Mesothelial cell of epicardium (in vitro differentiated cells): ENCODE measurements around the gene HSPA1A. TPM values are rescaled to one million over a fixed set of nuclear protein-coding genes. Genes with fewer than 3 reads are reported as not detected.

Source experiments
- DNase-seq, 2 experiments: peaks; one replicate each; pipeline ENCODE4 v3.0.0; 2021; ENCODE audit warnings: low spot score in 2 of 2; ENCODE audit not compliant: unreplicated experiment in 2 of 2
- H3K27ac Mint-ChIP-seq: 2 replicates; pipeline ENCODE4 v1.8.0; 2021; ENCODE audit warnings: mixed read lengths
- H3K27me3 Mint-ChIP-seq: 2 replicates; pipeline ENCODE4 v1.8.0; 2021; ENCODE audit warnings: low read depth, mixed read lengths
- H3K36me3 Mint-ChIP-seq: 2 replicates; pipeline ENCODE4 v1.8.0; 2021; ENCODE audit warnings: mixed read lengths
- H3K4me1 Mint-ChIP-seq: 2 replicates; pipeline ENCODE4 v1.8.0; 2021; ENCODE audit warnings: mixed read lengths
- H3K4me3 Mint-ChIP-seq: 2 replicates; pipeline ENCODE4 v1.8.0; 2021; ENCODE audit warnings: mild to moderate bottlenecking, moderate library complexity, mixed read lengths
- H3K9me3 Mint-ChIP-seq: 2 replicates; pipeline ENCODE4 v1.8.0; 2021; ENCODE audit warnings: mixed read lengths
- CTCF ChIP-seq: fragments of 200-600 bp; sonication (generic); IDR thresholded peaks from one replicate; pipeline ENCODE4 v1.5.0; 2021; ENCODE audit warnings: antibody characterized with exemption; ENCODE audit not compliant: unreplicated experiment
- total RNA-seq: library from RNA; stranded (reverse); gene quantifications from 3 replicates; pipeline ENCODE4 v1.2.1, GENCODE V29; 2021

HSPA1A gene
- total RNA-seq, 1 donor from 2014 or later, result 70.1 TPM

GRCh38 chr6:31776485-31776988 is 38.8 kb upstream of the HSPA1A start:
- TF ChIP-seq CTCF, result no peak
- Mint-ChIP-seq H3K9me3 (no peaks in the 10 kb centered on the region), H3K27me3 (no peaks in the 10 kb centered on the region), H3K4me3 (peak overlapping the region; percentile 8), H3K27ac (peak overlapping the region; percentile 69), H3K4me1 (peaks cover 12% of the 10 kb centered on the region), H3K36me3 (peaks cover 5% of the 10 kb centered on the region)
- DNase-seq, result no peak

- Mint-ChIP-seq H3K4me3 (peak within 1 kb of the TSS; percentile 8), H3K27me3 (no peaks in the 10 kb centered on the region), H3K9me3 (no peaks in the 10 kb centered on the region), H3K27ac (peak within 1 kb of the TSS; percentile 69), H3K36me3 (peaks cover 5% of the 10 kb centered on the region), H3K4me1 (peaks cover 12% of the 10 kb centered on the region)
- no peak for TF ChIP-seq CTCF
- DNase-seq, result peak in 1 of 2 experiments; percentile 54
These were observed 38.2 kb upstream of the HSPA1A start, which contains the start of gene VWA7 for GRCh38 chr6:31776989-31777666. VWA7 (minus strand) TSS chr6:31777328; CDS start chr6:31776779, 549 bp downstream.

GRCh38 chr6:31777667-31778050 is 37.7 kb upstream of the HSPA1A start:
- DNase-seq, result no peak
- H3K27ac Mint-ChIP-seq, result peak overlapping the region; percentile 6
- H3K9me3 Mint-ChIP-seq, result no peaks in the 10 kb centered on the region
- no peak for TF ChIP-seq CTCF
- no peaks in the 10 kb centered on the region for H3K27me3 Mint-ChIP-seq
- no peak overlapping the region for H3K4me3 Mint-ChIP-seq
- peaks cover 12% of the 10 kb centered on the region for H3K4me1 Mint-ChIP-seq
- peaks cover 8% of the 10 kb centered on the region for H3K36me3 Mint-ChIP-seq

- no peak overlapping the region for H3K4me3 Mint-ChIP-seq
- TF ChIP-seq CTCF, result no peak
- peak overlapping the region; percentile 53 for H3K27ac Mint-ChIP-seq
- H3K4me1 Mint-ChIP-seq, result peaks cover 12% of the 10 kb centered on the region
- peaks cover 12% of the 10 kb centered on the region for H3K36me3 Mint-ChIP-seq
- DNase-seq, result no peak
- H3K27me3 Mint-ChIP-seq, result no peaks in the 10 kb centered on the region
- H3K9me3 Mint-ChIP-seq, result no peaks in the 10 kb centered on the region
These were observed 37.1 kb upstream of the HSPA1A start for GRCh38 chr6:31778193-31778592.

- Mint-ChIP-seq H3K27ac (no peak overlapping the region), H3K27me3 (no peaks in the 10 kb centered on the region), H3K4me1 (peaks cover 12% of the 10 kb centered on the region), H3K9me3 (no peaks in the 10 kb centered on the region), H3K36me3 (peaks cover 16% of the 10 kb centered on the region), H3K4me3 (no peak overlapping the region)
- no peak for DNase-seq
- no peak for TF ChIP-seq CTCF
These were observed 36.1 kb upstream of the HSPA1A start for GRCh38 chr6:31778999-31779885.
